ENCODE measurements around the gene TM4SF1. TPM values are rescaled to one million over a fixed set of nuclear protein-coding genes. Genes with fewer than 3 reads are reported as not detected.
A peak's percentile ranks its signal among the peaks of the same experiment; 100 is the strongest.

Gene TM4SF1
- total RNA-seq: 81.4 TPM

- H3K36me3 ChIP-seq (ENCODE audit: control insufficient read depth in 3 of 3, insufficient read depth in 3 of 3, low read length in 3 of 3): peaks cover 0 to 2% (median 0%) of the 10 kb centered on the region in 3 donors
- H3K9me3 ChIP-seq (ENCODE audit: control insufficient read depth in 3 of 3, low read length in 3 of 3): no peaks in the 10 kb centered on the region
- peaks cover 3 to 13% (median 7%) of the 10 kb centered on the region in 3 donors for H3K4me1 ChIP-seq (ENCODE audit: control insufficient read depth in 3 of 3, insufficient read depth in 3 of 3, low read length in 3 of 3)
- H3K27ac ChIP-seq (ENCODE audit: low read depth, low read length): peak within 1 kb of the TSS; percentile 76
- H3K4me3 ChIP-seq (ENCODE audit: low read length in 3 of 3): peak within 1 kb of the TSS; percentile 63 to 86 (median 71)
- no peaks in the 10 kb centered on the region for H3K27me3 ChIP-seq (ENCODE audit: control insufficient read depth in 3 of 3, insufficient read depth in 3 of 3, low read length in 3 of 3)
- peak within 1 kb of the TSS; percentile 50 to 76 (median 71) for H3K9ac ChIP-seq (ENCODE audit: low read depth in 1 of 3, low read length in 3 of 3)
Observed at GRCh38 chr3:149377408-149378364, at the start of gene TM4SF1. Gene TM4SF1, minus strand, starts transcription at chr3:149377649. Its CDS starts 102 bp downstream, at chr3:149377547.

DNA sequence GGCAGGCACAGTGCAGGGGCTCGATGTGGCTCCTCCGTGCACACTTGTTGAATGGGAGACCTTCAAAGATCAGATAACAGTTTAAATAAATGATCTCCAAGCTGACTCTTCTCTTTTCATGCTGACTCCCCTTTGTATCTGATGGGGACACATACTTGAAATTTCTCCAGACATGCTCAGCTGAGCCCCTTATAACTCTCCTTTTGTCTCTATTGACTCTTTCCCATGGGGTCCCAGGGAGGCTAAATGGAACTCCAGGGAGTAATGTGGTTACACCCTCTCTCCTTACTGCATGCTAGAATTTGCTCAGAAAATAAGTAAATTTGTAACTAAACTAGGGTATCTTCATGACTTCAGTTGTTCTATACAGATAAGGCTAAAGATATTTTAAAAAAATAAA lies 48.9 kb upstream of the TM4SF1 start:
- no peak overlapping the region for H3K27ac ChIP-seq (ENCODE audit: low read depth, low read length)
- no peaks in the 10 kb centered on the region for H3K9me3 ChIP-seq (ENCODE audit: control insufficient read depth in 3 of 3, low read length in 3 of 3)
- no peak overlapping the region for H3K4me3 ChIP-seq (ENCODE audit: low read length in 3 of 3)
- H3K36me3 ChIP-seq (ENCODE audit: control insufficient read depth in 3 of 3, insufficient read depth in 3 of 3, low read length in 3 of 3): no peaks in the 10 kb centered on the region
- H3K4me1 ChIP-seq (ENCODE audit: control insufficient read depth in 3 of 3, insufficient read depth in 3 of 3, low read length in 3 of 3): no peaks in the 10 kb centered on the region
- H3K27me3 ChIP-seq (ENCODE audit: control insufficient read depth in 3 of 3, insufficient read depth in 3 of 3, low read length in 3 of 3): no peaks in the 10 kb centered on the region
- no peak overlapping the region for H3K9ac ChIP-seq (ENCODE audit: low read depth in 1 of 3, low read length in 3 of 3)

- no peaks in the 10 kb centered on the region for H3K36me3 ChIP-seq (ENCODE audit: control insufficient read depth in 3 of 3, insufficient read depth in 3 of 3, low read length in 3 of 3)
- H3K27ac ChIP-seq (ENCODE audit: low read depth, low read length): no peak overlapping the region
- no peaks in the 10 kb centered on the region for H3K4me1 ChIP-seq (ENCODE audit: control insufficient read depth in 3 of 3, insufficient read depth in 3 of 3, low read length in 3 of 3)
- no peak overlapping the region for H3K9ac ChIP-seq (ENCODE audit: low read depth in 1 of 3, low read length in 3 of 3)
- H3K9me3 ChIP-seq (ENCODE audit: control insufficient read depth in 3 of 3, low read length in 3 of 3): no peaks in the 10 kb centered on the region
- no peak overlapping the region for H3K4me3 ChIP-seq (ENCODE audit: low read length in 3 of 3)
- H3K27me3 ChIP-seq (ENCODE audit: control insufficient read depth in 3 of 3, insufficient read depth in 3 of 3, low read length in 3 of 3): no peaks in the 10 kb centered on the region
Observed at GRCh38 chr3:149424918-149425317, 47.5 kb upstream of the TM4SF1 start.

DNA sequence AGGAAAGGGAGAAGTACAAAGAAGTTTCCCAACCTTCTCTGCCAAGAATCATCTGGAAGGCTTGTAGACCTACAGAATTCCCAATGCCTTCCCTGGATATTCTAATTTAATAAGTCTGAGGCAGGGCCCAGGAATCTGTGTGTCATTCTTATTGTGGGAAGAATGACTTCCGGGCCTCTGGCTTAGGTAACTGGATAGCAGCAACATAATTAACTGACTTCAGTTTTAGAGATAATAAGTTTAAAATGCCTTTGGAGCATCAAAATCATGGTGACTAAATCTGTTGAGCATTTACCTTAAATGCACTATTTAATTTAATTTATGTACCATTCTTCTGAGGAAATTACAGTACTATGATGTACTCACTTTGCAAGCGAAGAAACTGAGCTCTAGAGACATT lies 44.3 kb upstream of the TM4SF1 start:
- H3K9ac ChIP-seq (ENCODE audit: low read depth in 1 of 3, low read length in 3 of 3): no peak overlapping the region
- no peaks in the 10 kb centered on the region for H3K9me3 ChIP-seq (ENCODE audit: control insufficient read depth in 3 of 3, low read length in 3 of 3)
- H3K4me1 ChIP-seq (ENCODE audit: control insufficient read depth in 3 of 3, insufficient read depth in 3 of 3, low read length in 3 of 3): no peaks in the 10 kb centered on the region
- H3K4me3 ChIP-seq (ENCODE audit: low read length in 3 of 3): no peak overlapping the region
- no peaks in the 10 kb centered on the region for H3K27me3 ChIP-seq (ENCODE audit: control insufficient read depth in 3 of 3, insufficient read depth in 3 of 3, low read length in 3 of 3)
- H3K27ac ChIP-seq (ENCODE audit: low read depth, low read length): no peak overlapping the region
- no peaks in the 10 kb centered on the region for H3K36me3 ChIP-seq (ENCODE audit: control insufficient read depth in 3 of 3, insufficient read depth in 3 of 3, low read length in 3 of 3)

GRCh38 chr3:149419816-149420215 lies 42.4 kb upstream of the TM4SF1 start:
- no peak overlapping the region for H3K27ac ChIP-seq (ENCODE audit: low read depth, low read length)
- H3K9ac ChIP-seq (ENCODE audit: low read depth in 1 of 3, low read length in 3 of 3): no peak overlapping the region
- no peaks in the 10 kb centered on the region for H3K27me3 ChIP-seq (ENCODE audit: control insufficient read depth in 3 of 3, insufficient read depth in 3 of 3, low read length in 3 of 3)
- no peak overlapping the region for H3K4me3 ChIP-seq (ENCODE audit: low read length in 3 of 3)
- H3K9me3 ChIP-seq (ENCODE audit: control insufficient read depth in 3 of 3, low read length in 3 of 3): no peaks in the 10 kb centered on the region
- no peaks in the 10 kb centered on the region for H3K36me3 ChIP-seq (ENCODE audit: control insufficient read depth in 3 of 3, insufficient read depth in 3 of 3, low read length in 3 of 3)
- no peaks in the 10 kb centered on the region for H3K4me1 ChIP-seq (ENCODE audit: control insufficient read depth in 3 of 3, insufficient read depth in 3 of 3, low read length in 3 of 3)

- no peaks in the 10 kb centered on the region for H3K9me3 ChIP-seq (ENCODE audit: control insufficient read depth in 3 of 3, low read length in 3 of 3)
- no peaks in the 10 kb centered on the region for H3K36me3 ChIP-seq (ENCODE audit: control insufficient read depth in 3 of 3, insufficient read depth in 3 of 3, low read length in 3 of 3)
- H3K4me1 ChIP-seq (ENCODE audit: control insufficient read depth in 3 of 3, insufficient read depth in 3 of 3, low read length in 3 of 3): no peaks in the 10 kb centered on the region
- no peaks in the 10 kb centered on the region for H3K27me3 ChIP-seq (ENCODE audit: control insufficient read depth in 3 of 3, insufficient read depth in 3 of 3, low read length in 3 of 3)
- no peak overlapping the region for H3K9ac ChIP-seq (ENCODE audit: low read depth in 1 of 3, low read length in 3 of 3)
- H3K27ac ChIP-seq (ENCODE audit: low read depth, low read length): no peak overlapping the region
- H3K4me3 ChIP-seq (ENCODE audit: low read length in 3 of 3): no peak overlapping the region
Observed at GRCh38 chr3:149417727-149418126, 40.3 kb upstream of the TM4SF1 start.

- Histone ChIP-seq H3K4me1 (ENCODE audit: control insufficient read depth in 3 of 3, insufficient read depth in 3 of 3, low read length in 3 of 3) (no peaks in the 10 kb centered on the region), H3K9ac (ENCODE audit: low read depth in 1 of 3, low read length in 3 of 3) (no peak overlapping the region), H3K27me3 (ENCODE audit: control insufficient read depth in 3 of 3, insufficient read depth in 3 of 3, low read length in 3 of 3) (no peaks in the 10 kb centered on the region), H3K27ac (ENCODE audit: low read depth, low read length) (no peak overlapping the region), H3K9me3 (ENCODE audit: control insufficient read depth in 3 of 3, low read length in 3 of 3) (no peaks in the 10 kb centered on the region), H3K4me3 (ENCODE audit: low read length in 3 of 3) (no peak overlapping the region), H3K36me3 (ENCODE audit: control insufficient read depth in 3 of 3, insufficient read depth in 3 of 3, low read length in 3 of 3) (no peaks in the 10 kb centered on the region)
Observed at GRCh38 chr3:149417174-149417573, 39.7 kb upstream of the TM4SF1 start.

- Histone ChIP-seq H3K4me3 (ENCODE audit: low read length in 3 of 3) (no peak overlapping the region), H3K9me3 (ENCODE audit: control insufficient read depth in 3 of 3, low read length in 3 of 3) (no peaks in the 10 kb centered on the region), H3K4me1 (ENCODE audit: control insufficient read depth in 3 of 3, insufficient read depth in 3 of 3, low read length in 3 of 3) (no peaks in the 10 kb centered on the region), H3K9ac (ENCODE audit: low read depth in 1 of 3, low read length in 3 of 3) (no peak overlapping the region), H3K36me3 (ENCODE audit: control insufficient read depth in 3 of 3, insufficient read depth in 3 of 3, low read length in 3 of 3) (no peaks in the 10 kb centered on the region), H3K27ac (ENCODE audit: low read depth, low read length) (no peak overlapping the region), H3K27me3 (ENCODE audit: control insufficient read depth in 3 of 3, insufficient read depth in 3 of 3, low read length in 3 of 3) (no peaks in the 10 kb centered on the region)
Observed at GRCh38 chr3:149415484-149415883, 38.0 kb upstream of the TM4SF1 start.

DNA sequence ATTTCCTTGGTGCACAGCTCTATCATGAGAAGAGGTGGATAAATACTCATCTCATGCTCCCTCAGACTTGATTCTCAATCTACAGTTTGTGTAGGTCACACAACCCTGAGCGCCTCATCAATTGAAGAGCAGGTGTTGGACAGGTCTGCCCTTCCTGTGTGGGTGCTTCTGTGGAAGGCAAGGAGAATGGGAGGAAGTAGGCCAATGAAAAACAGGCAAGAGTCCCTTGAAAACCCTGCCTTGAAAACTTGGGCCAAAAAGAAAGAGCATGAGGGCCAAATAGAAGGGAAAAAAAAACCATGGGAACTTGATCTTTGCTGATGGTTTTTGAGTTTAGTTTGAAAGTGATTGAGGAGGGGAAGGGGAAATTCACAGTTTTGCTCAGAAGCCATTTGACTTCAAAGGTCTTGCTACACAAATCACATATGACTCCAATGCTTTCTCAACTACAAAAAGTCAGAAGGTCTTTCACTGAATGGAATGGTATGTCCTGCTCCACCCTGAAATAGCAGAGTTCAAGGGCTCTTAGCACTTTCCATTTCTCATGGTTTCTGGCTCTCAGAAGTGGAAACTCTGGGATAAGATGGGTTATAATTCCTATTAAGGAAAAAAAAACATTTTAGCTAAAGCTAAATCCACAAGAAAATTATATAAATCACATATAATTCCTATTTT lies 37.2 kb upstream of the TM4SF1 start:
- H3K27me3 ChIP-seq (ENCODE audit: control insufficient read depth in 3 of 3, insufficient read depth in 3 of 3, low read length in 3 of 3): no peaks in the 10 kb centered on the region
- H3K4me3 ChIP-seq (ENCODE audit: low read length in 3 of 3): no peak overlapping the region
- no peaks in the 10 kb centered on the region for H3K4me1 ChIP-seq (ENCODE audit: control insufficient read depth in 3 of 3, insufficient read depth in 3 of 3, low read length in 3 of 3)
- H3K9ac ChIP-seq (ENCODE audit: low read depth in 1 of 3, low read length in 3 of 3): no peak overlapping the region
- H3K9me3 ChIP-seq (ENCODE audit: control insufficient read depth in 3 of 3, low read length in 3 of 3): no peaks in the 10 kb centered on the region
- no peak overlapping the region for H3K27ac ChIP-seq (ENCODE audit: low read depth, low read length)
- H3K36me3 ChIP-seq (ENCODE audit: control insufficient read depth in 3 of 3, insufficient read depth in 3 of 3, low read length in 3 of 3): no peaks in the 10 kb centered on the region

DNA sequence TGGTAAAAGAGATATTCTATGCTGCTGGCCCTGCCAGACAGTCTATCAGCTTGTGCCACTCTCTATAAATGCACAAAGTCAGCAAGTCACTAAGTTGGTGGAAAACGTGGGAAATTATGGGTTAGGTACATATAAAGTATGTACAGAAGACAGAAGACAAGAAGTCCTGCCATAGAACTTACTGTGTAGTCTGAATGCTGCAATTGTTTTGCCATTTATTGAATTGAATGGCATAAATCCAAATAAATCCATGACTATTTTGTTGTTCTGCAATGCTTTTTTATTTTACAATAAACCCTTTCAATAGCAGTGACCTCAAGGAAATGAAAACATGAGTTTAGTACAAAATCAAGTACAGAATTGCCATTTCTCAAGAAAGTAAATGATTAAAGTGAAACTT lies 34.1 kb upstream of the TM4SF1 start:
- no peaks in the 10 kb centered on the region for H3K9me3 ChIP-seq (ENCODE audit: control insufficient read depth in 3 of 3, low read length in 3 of 3)
- H3K36me3 ChIP-seq (ENCODE audit: control insufficient read depth in 3 of 3, insufficient read depth in 3 of 3, low read length in 3 of 3): no peaks in the 10 kb centered on the region
- no peak overlapping the region for H3K27ac ChIP-seq (ENCODE audit: low read depth, low read length)
- H3K27me3 ChIP-seq (ENCODE audit: control insufficient read depth in 3 of 3, insufficient read depth in 3 of 3, low read length in 3 of 3): no peaks in the 10 kb centered on the region
- H3K9ac ChIP-seq (ENCODE audit: low read depth in 1 of 3, low read length in 3 of 3): no peak overlapping the region
- no peaks in the 10 kb centered on the region for H3K4me1 ChIP-seq (ENCODE audit: control insufficient read depth in 3 of 3, insufficient read depth in 3 of 3, low read length in 3 of 3)
- H3K4me3 ChIP-seq (ENCODE audit: low read length in 3 of 3): no peak overlapping the region

Measured in skeletal muscle tissue (tissue), 4 donors.